BE2C (cell line): ENCODE measurements around the gene GALNS.

Experiments used
- DNase-seq: peaks from one replicate; pipeline ENCODE4 v3.0.0-alpha.2; 2020
- H3K27me3 ChIP-seq: fragments of 250-450 bp; sonication (Bioruptor Pico); 2 replicates; pipeline ENCODE4 v1.5.1; 2020; ENCODE audit warnings: mild to moderate bottlenecking
- H3K36me3 ChIP-seq: fragments of 250-450 bp; sonication (Bioruptor Pico); 2 replicates; pipeline ENCODE4 v1.5.1; 2020; ENCODE audit warnings: mild to moderate bottlenecking
- H3K4me1 ChIP-seq: fragments of 250-450 bp; sonication (Bioruptor Pico); 2 replicates; pipeline ENCODE4 v1.5.1; 2020
- H3K4me3 ChIP-seq: 2 replicates; pipeline ENCODE4 v1.5.1; 2011; ENCODE audit warnings: low read depth, low read length
- H3K9me3 ChIP-seq: fragments of 250-450 bp; sonication (Bioruptor Pico); 2 replicates; pipeline ENCODE4 v1.5.1; 2020
- CTCF ChIP-seq: IDR thresholded peaks from 2 replicates; pipeline ENCODE4 v1.5.1; 2012; ENCODE audit warnings: mild to moderate bottlenecking, low read depth, low read length

The GALNS gene

GRCh38 chr16:88864521-88864920 is 7.8 kb upstream of the GALNS start:
- Histone ChIP-seq H3K9me3 (no peaks in the 10 kb centered on the region), H3K36me3 (peaks cover 5% of the 10 kb centered on the region; the same call in 1 of the 2 replicates), H3K4me1 (no peaks in the 10 kb centered on the region), H3K4me3 (no peak overlapping the region), H3K27me3 (peaks cover 40% of the 10 kb centered on the region)
- no peak for TF ChIP-seq CTCF
- DNase-seq = no peak

- H3K4me1 ChIP-seq = no peaks in the 10 kb centered on the region
- no peaks in the 10 kb centered on the region for H3K9me3 ChIP-seq
- H3K27me3 ChIP-seq = peaks cover 35% of the 10 kb centered on the region
- H3K4me3 ChIP-seq = no peak overlapping the region
- H3K36me3 ChIP-seq = peaks cover 5% of the 10 kb centered on the region; the same call in 1 of the 2 replicates
- TF ChIP-seq CTCF = no peak
- DNase-seq = no peak
Observed at GRCh38 chr16:88864099-88864498, 7.4 kb upstream of the GALNS start.

- Histone ChIP-seq H3K9me3 (no peaks in the 10 kb centered on the region), H3K27me3 (peaks cover 29% of the 10 kb centered on the region), H3K4me3 (no peak overlapping the region), H3K36me3 (peaks cover 5% of the 10 kb centered on the region), H3K4me1 (no peaks in the 10 kb centered on the region)
- no peak for DNase-seq
- TF ChIP-seq CTCF = no peak
Observed at GRCh38 chr16:88863426-88863825, 6.7 kb upstream of the GALNS start.

GRCh38 chr16:88862968-88863367 is 6.2 kb upstream of the GALNS start:
- no peaks in the 10 kb centered on the region for H3K9me3 ChIP-seq
- H3K4me1 ChIP-seq = peaks cover 1% of the 10 kb centered on the region; the same call in 1 of the 2 replicates
- H3K27me3 ChIP-seq = peaks cover 24% of the 10 kb centered on the region
- TF ChIP-seq CTCF = no peak
- peaks cover 5% of the 10 kb centered on the region for H3K36me3 ChIP-seq
- no peak overlapping the region for H3K4me3 ChIP-seq
- no peak for DNase-seq

GRCh38 chr16:88861359-88861758 is 4.6 kb upstream of the GALNS start:
- H3K27me3 ChIP-seq = peaks cover 8% of the 10 kb centered on the region
- no peak overlapping the region for H3K4me3 ChIP-seq
- no peak for TF ChIP-seq CTCF
- DNase-seq = no peak
- peaks cover 3% of the 10 kb centered on the region; the same call in 1 of the 2 replicates for H3K4me1 ChIP-seq
- peaks cover 5% of the 10 kb centered on the region for H3K36me3 ChIP-seq
- H3K9me3 ChIP-seq = no peaks in the 10 kb centered on the region

- DNase-seq = no peak
- H3K9me3 ChIP-seq = no peaks in the 10 kb centered on the region
- no peaks in the 10 kb centered on the region for H3K27me3 ChIP-seq
- H3K4me3 ChIP-seq = no peak overlapping the region
- no peak for TF ChIP-seq CTCF
- H3K36me3 ChIP-seq = peaks cover 5% of the 10 kb centered on the region
- peaks cover 3% of the 10 kb centered on the region; the same call in 1 of the 2 replicates for H3K4me1 ChIP-seq
Observed at GRCh38 chr16:88859381-88860091, 2.8 kb upstream of the GALNS start.
